ENCODE data around the gene FGFR3.
"Not testable (repeated sequence)": the region's sequence is repeated elsewhere in the genome, so short reads cannot be mapped to it uniquely, and the experiment has no call there.

FGFR3 gene

GRCh38 chr4:1842339-1842895, 49.3 kb downstream of the FGFR3 start:
- no peak for DNase-seq (ENCODE audit: low read depth)

- no peak for DNase-seq (ENCODE audit: low read depth)
These were observed 49.9 kb downstream of the FGFR3 start for GRCh38 chr4:1842993-1843448.

GRCh38 chr4:1843852-1844251, 50.8 kb downstream of the FGFR3 start:
- DNase-seq (ENCODE audit: low read depth) = no peak

GRCh38 chr4:1844618-1845017, 51.5 kb downstream of the FGFR3 start:
- not testable (repeated sequence) for DNase-seq (ENCODE audit: low read depth)

- no peak for DNase-seq (ENCODE audit: low read depth)
These were observed 53.5 kb downstream of the FGFR3 start for GRCh38 chr4:1846580-1846979.

GRCh38 chr4:1850276-1850675, 57.2 kb downstream of the FGFR3 start:
- no peak for DNase-seq (ENCODE audit: low read depth)

- no peak for DNase-seq (ENCODE audit: low read depth)
These were observed 58.1 kb downstream of the FGFR3 start for GRCh38 chr4:1851160-1851559.

GRCh38 chr4:1851575-1852410, 58.7 kb downstream of the FGFR3 start:
- no peak for DNase-seq (ENCODE audit: low read depth)

GRCh38 chr4:1852904-1853623, 60.0 kb downstream of the FGFR3 start:
- DNase-seq (ENCODE audit: low read depth) = no peak

- no peak for DNase-seq (ENCODE audit: low read depth)
These were observed 61.7 kb downstream of the FGFR3 start for GRCh38 chr4:1854752-1855151.

GRCh38 chr4:1855333-1856070, 62.4 kb downstream of the FGFR3 start:
- no peak for DNase-seq (ENCODE audit: low read depth)

- peak; percentile 89 for DNase-seq (ENCODE audit: low read depth)
These were observed 63.2 kb downstream of the FGFR3 start, which contains the start of gene LETM1 for GRCh38 chr4:1856071-1856942. Gene LETM1, minus strand, starts transcription at chr4:1856156. Its CDS starts 206 bp downstream, at chr4:1855950.

- DNase-seq (ENCODE audit: low read depth) = no peak
These were observed 64.0 kb downstream of the FGFR3 start for GRCh38 chr4:1856943-1857699.

GRCh38 chr4:1857931-1858330, 64.8 kb downstream of the FGFR3 start:
- DNase-seq (ENCODE audit: low read depth) = no peak

Data from stimulated activated CD8-positive, alpha-beta memory T cell treated with anti-CD3 and anti-CD28 coated beads, Interleukin-12 subunit alpha, Interleukin-12 subunit beta, amount 100 ng/mL, for 4 hours (primary cell).